ENCODE results near the gene NCMAP. TPM values are rescaled to one million over a fixed set of nuclear protein-coding genes. Genes with fewer than 3 reads are reported as not detected.

NCMAP gene
- total RNA-seq, 1 donor from 2014 or later, result 0.25 TPM

DNA sequence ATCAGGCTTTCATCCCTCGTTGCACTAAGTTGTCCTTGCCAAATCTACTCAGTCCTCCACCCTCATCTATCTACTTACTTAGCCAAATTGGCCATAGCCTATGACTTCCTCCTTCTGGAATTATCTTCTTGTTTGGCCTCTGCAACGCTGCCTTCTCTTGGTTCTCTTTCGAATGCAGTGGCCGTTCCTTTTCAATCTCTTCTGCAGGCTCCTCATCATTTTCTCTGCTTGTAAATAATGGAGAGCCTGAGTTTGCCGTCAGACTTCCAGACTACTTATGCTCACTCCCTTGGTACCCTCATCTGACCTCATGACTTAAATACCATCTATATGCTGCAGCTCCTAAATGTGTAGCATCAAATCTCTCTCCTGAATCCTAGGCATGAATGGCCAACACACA lies 64.8 kb downstream of the NCMAP start:
- Histone ChIP-seq H3K27ac (no peak overlapping the region), H3K4me1 (no peaks in the 10 kb centered on the region), H3K9me3 (no peaks in the 10 kb centered on the region), H3K36me3 (no peaks in the 10 kb centered on the region), H3K27me3 (no peaks in the 10 kb centered on the region), H3K4me3 (no peak overlapping the region)
- intact Hi-C loops (cut with DNase I), result no loop called here
- DNase-seq (ENCODE audit: extremely low spot score in 2 of 2), result peak in 1 of 2 donors; percentile 13
- TF ChIP-seq POLR2AphosphoS5 (IDR thresholded peaks at IDR 0.05; ENCODE audit: insufficient read depth in 1 of 2, low read depth in 1 of 2) (no peak), POLR2A (IDR thresholded peaks at IDR 0.05) (no peak)
- TF ChIP-seq, protein P1, sequence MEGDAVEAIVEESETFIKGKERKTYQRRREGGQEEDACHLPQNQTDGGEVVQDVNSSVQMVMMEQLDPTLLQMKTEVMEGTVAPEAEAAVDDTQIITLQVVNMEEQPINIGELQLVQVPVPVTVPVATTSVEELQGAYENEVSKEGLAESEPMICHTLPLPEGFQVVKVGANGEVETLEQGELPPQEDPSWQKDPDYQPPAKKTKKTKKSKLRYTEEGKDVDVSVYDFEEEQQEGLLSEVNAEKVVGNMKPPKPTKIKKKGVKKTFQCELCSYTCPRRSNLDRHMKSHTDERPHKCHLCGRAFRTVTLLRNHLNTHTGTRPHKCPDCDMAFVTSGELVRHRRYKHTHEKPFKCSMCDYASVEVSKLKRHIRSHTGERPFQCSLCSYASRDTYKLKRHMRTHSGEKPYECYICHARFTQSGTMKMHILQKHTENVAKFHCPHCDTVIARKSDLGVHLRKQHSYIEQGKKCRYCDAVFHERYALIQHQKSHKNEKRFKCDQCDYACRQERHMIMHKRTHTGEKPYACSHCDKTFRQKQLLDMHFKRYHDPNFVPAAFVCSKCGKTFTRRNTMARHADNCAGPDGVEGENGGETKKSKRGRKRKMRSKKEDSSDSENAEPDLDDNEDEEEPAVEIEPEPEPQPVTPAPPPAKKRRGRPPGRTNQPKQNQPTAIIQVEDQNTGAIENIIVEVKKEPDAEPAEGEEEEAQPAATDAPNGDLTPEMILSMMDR (IDR thresholded peaks at IDR 0.05), result no peak

DNA sequence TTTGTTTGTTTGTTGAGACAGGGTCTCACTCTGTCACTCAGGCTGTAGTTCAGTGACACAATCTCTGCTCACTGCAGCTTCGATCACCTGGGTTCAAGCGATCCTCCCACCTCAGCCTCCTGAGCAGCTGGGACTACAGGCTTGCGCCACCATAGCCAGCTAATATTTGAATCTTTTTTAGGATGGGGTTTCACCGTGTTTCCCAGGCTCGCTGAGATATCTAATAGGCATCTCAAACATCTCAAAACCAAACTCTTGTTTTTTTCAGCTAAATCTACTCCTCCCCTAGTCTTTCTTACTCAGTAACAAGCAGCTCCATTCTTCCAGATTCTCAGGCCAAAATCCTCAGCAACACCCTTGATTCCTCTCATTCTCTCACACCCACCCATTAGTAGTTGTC lies 65.2 kb downstream of the NCMAP start:
- no peaks in the 10 kb centered on the region for H3K27me3 ChIP-seq
- H3K36me3 ChIP-seq, result no peaks in the 10 kb centered on the region
- H3K4me1 ChIP-seq, result no peaks in the 10 kb centered on the region
- TF ChIP-seq POLR2A (IDR thresholded peaks at IDR 0.05) (no peak), POLR2AphosphoS5 (IDR thresholded peaks at IDR 0.05; ENCODE audit: insufficient read depth in 1 of 2, low read depth in 1 of 2) (no peak)
- TF ChIP-seq, protein P1 (IDR thresholded peaks at IDR 0.05), result no peak
- H3K27ac ChIP-seq, result no peak overlapping the region
- intact Hi-C loops (cut with DNase I), result no loop called here
- no peak overlapping the region for H3K4me3 ChIP-seq
- DNase-seq (ENCODE audit: extremely low spot score in 2 of 2), result no peak
- H3K9me3 ChIP-seq, result no peaks in the 10 kb centered on the region

DNA sequence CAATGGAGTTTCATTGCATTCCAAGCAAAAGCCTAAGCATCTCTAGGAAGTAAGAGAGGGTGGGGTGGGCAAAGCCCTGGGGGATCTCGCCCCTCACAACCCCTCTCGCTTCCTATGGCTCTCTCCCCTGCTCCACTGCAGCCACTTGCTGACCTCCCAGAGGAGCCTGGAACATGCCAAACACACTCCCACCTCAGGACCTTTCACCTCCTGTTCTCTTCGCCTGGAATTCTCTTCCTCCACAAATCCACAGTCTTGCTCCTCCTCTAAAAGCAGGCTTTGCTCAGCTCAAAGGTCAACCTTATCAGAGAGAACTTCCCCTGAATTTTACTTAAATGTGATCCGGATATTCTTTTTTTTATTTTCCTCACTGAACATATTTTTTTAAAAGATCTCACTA lies 66.3 kb downstream of the NCMAP start:
- Histone ChIP-seq H3K36me3 (no peaks in the 10 kb centered on the region), H3K9me3 (no peaks in the 10 kb centered on the region), H3K27me3 (no peaks in the 10 kb centered on the region), H3K4me1 (no peaks in the 10 kb centered on the region), H3K4me3 (no peak overlapping the region), H3K27ac (no peak overlapping the region)
- intact Hi-C loops (cut with DNase I), result no loop called here
- TF ChIP-seq POLR2AphosphoS5 (IDR thresholded peaks at IDR 0.05; ENCODE audit: insufficient read depth in 1 of 2, low read depth in 1 of 2) (no peak), POLR2A (IDR thresholded peaks at IDR 0.05) (no peak)
- TF ChIP-seq, protein P1 (IDR thresholded peaks at IDR 0.05), result no peak
- no peak for DNase-seq (ENCODE audit: extremely low spot score in 2 of 2)

GRCh38 chr1:24632832-24633175 lies 76.9 kb downstream of the NCMAP start:
- TF ChIP-seq POLR2AphosphoS5 (IDR thresholded peaks at IDR 0.05; ENCODE audit: insufficient read depth in 1 of 2, low read depth in 1 of 2) (no peak), POLR2A (IDR thresholded peaks at IDR 0.05) (no peak)
- TF ChIP-seq, protein P1 (IDR thresholded peaks at IDR 0.05), result no peak
- H3K36me3 ChIP-seq, result no peaks in the 10 kb centered on the region
- intact Hi-C loops (cut with DNase I), result loop anchor here (10.0 kb wide), 1 partner anchor 438 kb away; no protein-coding TSS in a partner anchor
- H3K27me3 ChIP-seq, result no peaks in the 10 kb centered on the region
- H3K9me3 ChIP-seq, result no peaks in the 10 kb centered on the region
- H3K27ac ChIP-seq, result no peak overlapping the region
- H3K4me1 ChIP-seq, result no peaks in the 10 kb centered on the region
- no peak for DNase-seq (ENCODE audit: extremely low spot score in 2 of 2)
- H3K4me3 ChIP-seq, result no peak overlapping the region

- Histone ChIP-seq H3K4me3 (no peak overlapping the region), H3K27ac (no peak overlapping the region), H3K9me3 (no peaks in the 10 kb centered on the region), H3K36me3 (no peaks in the 10 kb centered on the region), H3K4me1 (no peaks in the 10 kb centered on the region), H3K27me3 (no peaks in the 10 kb centered on the region)
- TF ChIP-seq POLR2AphosphoS5 (IDR thresholded peaks at IDR 0.05; ENCODE audit: insufficient read depth in 1 of 2, low read depth in 1 of 2), result peak in 1 of 2 donors; percentile 67
- TF ChIP-seq POLR2A (IDR thresholded peaks at IDR 0.05), result no peak
- TF ChIP-seq, protein P1 (IDR thresholded peaks at IDR 0.05), result peak in 1 of 3 experiments; percentile 40
- DNase-seq (ENCODE audit: extremely low spot score in 2 of 2), result no peak
- intact Hi-C loops (cut with DNase I), result loop anchor here (10.0 kb wide), 1 partner anchor 441 kb away; no protein-coding TSS in a partner anchor
These were observed 79.4 kb downstream of the NCMAP start for GRCh38 chr1:24635195-24635843.

All from vagina (tissue), 2 donors.